Stimulated activated effector memory CD8-positive, alpha-beta T cell treated with anti-CD3 and anti-CD28 coated beads, Interleukin-12 subunit alpha, Interleukin-12 subunit beta, amount 100 ng/mL, for 72 hours (primary cell): ENCODE measurements around the gene DPH7.
"Not testable (repeated sequence)": the region's sequence is repeated elsewhere in the genome, so short reads cannot be mapped to it uniquely, and the experiment has no call there.

Experiments used
- ATAC-seq: fragments of 150-1000 bp; cut with Tn5 transposase; 2 replicates; pipeline ENCODE4 v1.10.0; 2021
- DNase-seq, 2 donors: peaks; one replicate each; pipeline ENCODE4 v3.0.0; 2021 to 2022; ENCODE audit warnings: low spot score in 2 of 2
- H3K27ac Mint-ChIP-seq: one replicate; pipeline ENCODE4 v1.8.0; 2022; ENCODE audit warnings: mild to moderate bottlenecking, mixed read lengths
- H3K36me3 Mint-ChIP-seq: one replicate; pipeline ENCODE4 v1.8.0; 2022; ENCODE audit warnings: mild to moderate bottlenecking, mixed read lengths
- H3K4me1 Mint-ChIP-seq: one replicate; pipeline ENCODE4 v1.8.0; 2022; ENCODE audit warnings: mixed read lengths
- H3K4me3 Mint-ChIP-seq: one replicate; pipeline ENCODE4 v1.8.0; 2022; ENCODE audit warnings: mild to moderate bottlenecking, mixed read lengths
- H3K9me3 Mint-ChIP-seq: one replicate; pipeline ENCODE4 v1.8.0; 2022; ENCODE audit warnings: mixed read lengths

Gene DPH7

DNA sequence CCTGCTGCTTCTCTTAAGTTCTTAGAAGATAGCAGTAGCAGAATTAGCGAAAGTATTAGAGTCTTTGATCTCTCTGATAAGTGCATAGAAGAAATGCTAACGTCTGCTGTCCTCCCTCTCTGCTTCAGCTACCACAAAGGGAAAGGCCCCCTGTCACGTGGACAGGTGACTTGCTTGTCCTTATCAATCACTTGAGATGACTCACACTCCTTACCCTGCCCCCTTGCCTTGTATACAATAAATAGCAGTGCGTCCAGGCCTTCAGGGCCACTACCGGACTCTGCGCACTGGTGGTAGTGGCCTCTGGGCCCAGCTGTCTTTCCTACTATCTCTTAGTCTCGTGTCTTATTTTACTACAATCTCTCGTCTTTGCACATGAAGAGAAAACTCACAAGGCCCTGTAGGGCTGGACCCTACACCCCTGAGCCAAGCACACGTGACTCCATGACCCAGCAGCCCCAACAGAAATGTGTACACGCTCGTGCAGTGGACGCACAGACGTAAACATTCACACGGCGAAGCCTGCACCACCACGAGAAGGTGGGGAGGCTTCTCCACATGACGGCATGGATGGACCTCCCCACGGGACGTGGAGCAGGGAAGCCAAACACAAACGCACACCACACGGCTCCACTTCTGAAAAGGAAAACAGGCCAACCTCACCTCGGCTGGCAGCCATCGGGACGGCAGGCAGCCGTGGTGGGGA, 66.8 kb downstream of the DPH7 start:
- H3K36me3 Mint-ChIP-seq, result no peaks in the 10 kb centered on the region

DNA sequence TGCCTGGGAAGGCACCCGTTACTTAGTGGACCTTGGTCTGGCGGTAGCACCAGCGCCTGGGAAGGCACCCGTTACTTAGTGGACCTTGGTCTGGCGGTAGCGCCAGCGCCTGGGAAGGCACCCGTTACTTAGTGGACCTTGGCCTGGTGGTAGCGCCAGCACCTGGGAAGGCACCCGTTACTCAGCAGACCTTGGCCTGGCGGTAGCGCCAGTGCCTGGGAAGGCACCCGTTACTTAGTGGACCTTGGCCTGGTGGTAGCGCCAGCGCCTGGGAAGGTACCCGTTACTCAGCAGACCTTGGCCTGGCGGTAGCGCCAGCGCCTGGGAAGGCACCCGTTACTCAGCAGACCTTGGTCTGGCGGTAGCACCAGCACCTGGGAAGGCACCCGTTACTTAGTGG, 67.6 kb downstream of the DPH7 start:
- not testable (repeated sequence) for H3K27ac Mint-ChIP-seq, ATAC-seq, H3K36me3 Mint-ChIP-seq, DNase-seq, H3K4me1 Mint-ChIP-seq, H3K9me3 Mint-ChIP-seq, H3K4me3 Mint-ChIP-seq

More for the DNA sequence above, 66.8 kb downstream of the DPH7 start:
- Mint-ChIP-seq H3K4me1 (peaks cover 8% of the 10 kb centered on the region), H3K4me3 (no peak overlapping the region), H3K9me3 (no peaks in the 10 kb centered on the region), H3K27ac (no peak overlapping the region)
- DNase-seq (no peak), ATAC-seq (no peak)

DNA sequence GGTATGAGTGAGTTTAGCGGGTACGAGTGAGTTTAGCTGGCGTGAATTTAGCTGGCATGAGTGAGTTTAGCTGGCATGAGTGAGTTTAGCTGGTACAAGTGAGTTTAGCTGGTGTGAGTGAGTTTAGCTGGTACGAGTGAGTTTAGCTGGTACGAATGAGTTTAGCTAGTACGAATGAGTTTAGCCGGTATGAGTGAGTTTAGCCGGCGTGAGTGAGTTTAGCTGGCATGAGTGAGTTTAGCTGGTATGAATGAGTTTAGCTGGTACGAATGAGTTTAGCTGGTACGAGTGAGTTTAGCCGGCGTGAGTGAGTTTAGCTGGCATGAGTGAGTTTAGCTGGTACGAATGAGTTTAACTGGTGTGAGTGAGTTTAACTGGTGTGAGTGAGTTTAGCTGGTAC, 69.5 kb downstream of the DPH7 start:
- ATAC-seq (no peak), DNase-seq (no peak)
- Mint-ChIP-seq H3K36me3 (no peaks in the 10 kb centered on the region), H3K4me1 (peaks cover 8% of the 10 kb centered on the region), H3K9me3 (no peaks in the 10 kb centered on the region), H3K4me3 (no peak overlapping the region), H3K27ac (no peak overlapping the region)

DNA sequence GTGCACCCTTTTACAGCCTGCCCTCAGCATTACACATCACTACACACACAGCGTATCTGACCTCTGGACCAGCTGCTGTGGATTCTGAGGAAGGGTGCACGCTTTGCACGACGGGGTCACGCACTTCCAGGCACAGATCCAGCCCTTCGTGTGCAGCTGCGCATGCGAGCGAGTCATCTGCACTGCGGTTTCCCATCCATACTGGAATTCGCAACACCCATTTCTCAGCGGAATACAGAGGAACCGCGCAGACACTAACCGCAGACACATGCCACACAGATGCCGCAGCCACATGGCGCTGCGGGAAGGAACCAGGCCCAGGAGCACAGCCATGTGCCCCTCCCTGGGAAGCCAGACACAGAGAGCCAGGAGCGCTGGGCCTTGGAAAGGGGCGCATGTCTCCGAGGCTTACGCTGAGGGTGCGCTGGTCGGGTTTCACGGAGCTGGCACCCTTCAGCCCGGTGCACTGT, 72.0 kb downstream of the DPH7 start:
- H3K9me3 Mint-ChIP-seq, result no peaks in the 10 kb centered on the region
- peaks cover 13% of the 10 kb centered on the region for H3K36me3 Mint-ChIP-seq
- ATAC-seq, result no peak
- peaks cover 10% of the 10 kb centered on the region for H3K4me1 Mint-ChIP-seq
- DNase-seq, result no peak
- no peak overlapping the region for H3K27ac Mint-ChIP-seq
- no peak overlapping the region for H3K4me3 Mint-ChIP-seq

- Mint-ChIP-seq H3K4me3 (no peak overlapping the region), H3K36me3 (peaks cover 16% of the 10 kb centered on the region), H3K27ac (no peak overlapping the region), H3K4me1 (peaks cover 13% of the 10 kb centered on the region), H3K9me3 (no peaks in the 10 kb centered on the region)
- no peak for DNase-seq
- no peak for ATAC-seq
Measured at GRCh38 chr9:137506274-137506673, 72.5 kb downstream of the DPH7 start.

GRCh38 chr9:137505421-137506140, 73.1 kb downstream of the DPH7 start:
- Mint-ChIP-seq H3K27ac (no peak overlapping the region), H3K36me3 (peaks cover 16% of the 10 kb centered on the region), H3K9me3 (no peaks in the 10 kb centered on the region), H3K4me3 (no peak overlapping the region), H3K4me1 (peaks cover 13% of the 10 kb centered on the region)
- no peak for DNase-seq
- no peak for ATAC-seq
